ENCODE results near the gene CCR7. TPM values are rescaled to one million over a fixed set of nuclear protein-coding genes. Genes with fewer than 3 reads are reported as not detected.

The CCR7 gene
- total and polyA plus RNA-seq, 2 experiments from 2014 or later = 0.68 TPM; not detected in 1

GRCh38 chr17:40558300-40558889 is 6.9 kb downstream of the CCR7 start:
- no peak overlapping the region for H2AFZ ChIP-seq
- H3F3A ChIP-seq (ENCODE audit: insufficient read depth) = peaks cover 16% of the 10 kb centered on the region
- H4K20me1 ChIP-seq (ENCODE audit: insufficient read depth) = no peaks in the 10 kb centered on the region
- 0 out of 2 replicates have a peak overlapping the region, but pooled peaks have one; percentile 8 for H3K27ac ChIP-seq
- in situ Hi-C loops (cut with MboI) = no loop called here
- H3K4me1 ChIP-seq (ENCODE audit: insufficient read depth) = peaks cover 34% of the 10 kb centered on the region
- H3K9ac ChIP-seq = peak overlapping the region; percentile 66
- H3K9me2 ChIP-seq (ENCODE audit: insufficient read depth) = no peaks in the 10 kb centered on the region
- no peak for DNase-seq
- no peaks in the 10 kb centered on the region for H3K36me3 ChIP-seq (ENCODE audit: low read depth)
- H3K79me2 ChIP-seq (ENCODE audit: insufficient read depth) = peaks cover 17% of the 10 kb centered on the region; the same call in 1 of the 2 replicates
- H3K27me3 ChIP-seq (replicated peaks; ENCODE audit: insufficient read depth) = no peaks in the 10 kb centered on the region
- no peak overlapping the region for H3K4me3 ChIP-seq
- no peak for TF ChIP-seq EZH2 (IDR thresholded peaks at IDR 0.05; ENCODE audit: insufficient read depth, poor library complexity, severe bottlenecking)
- no peak for TF ChIP-seq EZH2phosphoT487 (IDR thresholded peaks at IDR 0.05; ENCODE audit: insufficient read depth, low read depth)
- no peak overlapping the region for H3K4me2 ChIP-seq (ENCODE audit: unreplicated experiment)
- no peaks in the 10 kb centered on the region for H3K9me3 ChIP-seq (ENCODE audit: low read depth)
- WGBS, 2 experiments (ENCODE audit: low coverage in 1 of 2, low lambda C conversion rate in 2 of 2, missing lambda C conversion rate in 2 of 2) = 56 to 62% methylated on average over 9 of the region's 9 CpGs

- Histone ChIP-seq H3K9ac (peak overlapping the region; percentile 66), H3K27ac (0 out of 2 replicates have a peak overlapping the region, but pooled peaks have one; percentile 8), H3K4me2 (ENCODE audit: unreplicated experiment) (no peak overlapping the region), H3K9me2 (ENCODE audit: insufficient read depth) (no peaks in the 10 kb centered on the region), H3F3A (ENCODE audit: insufficient read depth) (peaks cover 22% of the 10 kb centered on the region), H3K36me3 (ENCODE audit: low read depth) (no peaks in the 10 kb centered on the region), H3K27me3 (replicated peaks; ENCODE audit: insufficient read depth) (no peaks in the 10 kb centered on the region), H3K9me3 (ENCODE audit: low read depth) (no peaks in the 10 kb centered on the region), H3K4me3 (no peak overlapping the region), H3K4me1 (ENCODE audit: insufficient read depth) (peaks cover 41% of the 10 kb centered on the region), H2AFZ (no peak overlapping the region), H4K20me1 (ENCODE audit: insufficient read depth) (no peaks in the 10 kb centered on the region), H3K79me2 (ENCODE audit: insufficient read depth) (peaks cover 17% of the 10 kb centered on the region; the same call in 1 of the 2 replicates)
- 68 to 69% methylated on average over 6 of the region's 6 CpGs for WGBS, 2 experiments (ENCODE audit: low coverage in 1 of 2, low lambda C conversion rate in 2 of 2, missing lambda C conversion rate in 2 of 2)
- in situ Hi-C loops (cut with MboI) = no loop called here
- DNase-seq = no peak
- TF ChIP-seq EZH2 (IDR thresholded peaks at IDR 0.05; ENCODE audit: insufficient read depth, poor library complexity, severe bottlenecking) (no peak), EZH2phosphoT487 (IDR thresholded peaks at IDR 0.05; ENCODE audit: insufficient read depth, low read depth) (no peak)
These were observed 7.6 kb downstream of the CCR7 start for GRCh38 chr17:40557531-40558299.

- H3K4me2 ChIP-seq (ENCODE audit: unreplicated experiment) = no peak overlapping the region
- H3K4me3 ChIP-seq = no peak overlapping the region
- in situ Hi-C loops (cut with MboI) = no loop called here
- H3K9ac ChIP-seq = peak overlapping the region; percentile 66; the same call in 1 of the 2 replicates
- 57% methylated on average over 16 of the region's 16 CpGs for WGBS, 2 experiments (ENCODE audit: low coverage in 1 of 2, low lambda C conversion rate in 2 of 2, missing lambda C conversion rate in 2 of 2)
- H3K4me1 ChIP-seq (ENCODE audit: insufficient read depth) = peaks cover 47% of the 10 kb centered on the region
- no peak for DNase-seq
- peaks cover 27% of the 10 kb centered on the region for H3F3A ChIP-seq (ENCODE audit: insufficient read depth)
- H3K27me3 ChIP-seq (replicated peaks; ENCODE audit: insufficient read depth) = no peaks in the 10 kb centered on the region
- no peak overlapping the region for H3K27ac ChIP-seq
- TF ChIP-seq EZH2phosphoT487 (IDR thresholded peaks at IDR 0.05; ENCODE audit: insufficient read depth, low read depth) (no peak), EZH2 (IDR thresholded peaks at IDR 0.05; ENCODE audit: insufficient read depth, poor library complexity, severe bottlenecking) (no peak)
- H3K36me3 ChIP-seq (ENCODE audit: low read depth) = no peaks in the 10 kb centered on the region
- H3K9me2 ChIP-seq (ENCODE audit: insufficient read depth) = no peaks in the 10 kb centered on the region
- no peaks in the 10 kb centered on the region for H4K20me1 ChIP-seq (ENCODE audit: insufficient read depth)
- no peak overlapping the region for H2AFZ ChIP-seq
- peaks cover 17% of the 10 kb centered on the region; the same call in 1 of the 2 replicates for H3K79me2 ChIP-seq (ENCODE audit: insufficient read depth)
- H3K9me3 ChIP-seq (ENCODE audit: low read depth) = no peaks in the 10 kb centered on the region
These were observed 8.3 kb downstream of the CCR7 start for GRCh38 chr17:40556884-40557414.

- Histone ChIP-seq H3F3A (ENCODE audit: insufficient read depth) (peaks cover 31% of the 10 kb centered on the region), H3K9ac (peak overlapping the region; percentile 66; the same call in 1 of the 2 replicates), H3K36me3 (ENCODE audit: low read depth) (no peaks in the 10 kb centered on the region), H3K9me2 (ENCODE audit: insufficient read depth) (no peaks in the 10 kb centered on the region), H2AFZ (no peak overlapping the region), H3K4me2 (ENCODE audit: unreplicated experiment) (no peak overlapping the region), H3K9me3 (ENCODE audit: low read depth) (no peaks in the 10 kb centered on the region), H4K20me1 (ENCODE audit: insufficient read depth) (no peaks in the 10 kb centered on the region), H3K4me1 (ENCODE audit: insufficient read depth) (peaks cover 52% of the 10 kb centered on the region), H3K79me2 (ENCODE audit: insufficient read depth) (peaks cover 17% of the 10 kb centered on the region; the same call in 1 of the 2 replicates), H3K27me3 (replicated peaks; ENCODE audit: insufficient read depth) (no peaks in the 10 kb centered on the region), H3K27ac (no peak overlapping the region), H3K4me3 (no peak overlapping the region)
- 100% methylated on average over 1 of the region's 1 CpG for WGBS, 2 experiments (ENCODE audit: low coverage in 1 of 2, low lambda C conversion rate in 2 of 2, missing lambda C conversion rate in 2 of 2)
- TF ChIP-seq EZH2phosphoT487 (IDR thresholded peaks at IDR 0.05; ENCODE audit: insufficient read depth, low read depth) (no peak), EZH2 (IDR thresholded peaks at IDR 0.05; ENCODE audit: insufficient read depth, poor library complexity, severe bottlenecking) (no peak)
- in situ Hi-C loops (cut with MboI) = no loop called here
- no peak for DNase-seq
These were observed 9.0 kb downstream of the CCR7 start for GRCh38 chr17:40556198-40556661.

Measured in GM23248 (cell line).